ENCODE data around the gene CORO2B. TPM values are rescaled to one million over a fixed set of nuclear protein-coding genes. Genes with fewer than 3 reads are reported as not detected.
"Not testable (repeated sequence)": the region's sequence is repeated elsewhere in the genome, so short reads cannot be mapped to it uniquely, and the experiment has no call there.

Gene CORO2B
- polyA plus RNA-seq, 2 donors, result 0.24 to 0.35 TPM

GRCh38 chr15:68644996-68645395, 66.2 kb downstream of the CORO2B start:
- Histone ChIP-seq H3K4me3 (ENCODE audit: low read depth in 1 of 2, low read length in 2 of 2) (no peak overlapping the region), H3K36me3 (ENCODE audit: control insufficient read depth in 2 of 2, insufficient read depth in 2 of 2, low read length in 1 of 2) (peaks cover 0 to 1% of the 10 kb centered on the region in 2 donors), H3K27me3 (ENCODE audit: control insufficient read depth in 1 of 2, insufficient read depth in 2 of 2, low read length in 2 of 2) (no peaks in the 10 kb centered on the region), H3K4me1 (ENCODE audit: control insufficient read depth in 2 of 2, insufficient read depth in 2 of 2, low read length in 1 of 2) (peaks cover 10 to 11% of the 10 kb centered on the region in 2 donors), H3K27ac (ENCODE audit: low read depth in 2 of 2, low read length in 1 of 2) (no peak overlapping the region), H3K9me3 (ENCODE audit: control insufficient read depth in 2 of 2, insufficient read depth in 1 of 2, low read depth in 1 of 2, low read length in 1 of 2) (no peaks in the 10 kb centered on the region)
- WGBS, 2 donors, result 94 to 96% methylated on average over 17 of the region's 17 CpGs

- peaks cover 6 to 7% of the 10 kb centered on the region in 2 donors for H3K4me1 ChIP-seq (ENCODE audit: control insufficient read depth in 2 of 2, insufficient read depth in 2 of 2, low read length in 1 of 2)
- H3K36me3 ChIP-seq (ENCODE audit: control insufficient read depth in 2 of 2, insufficient read depth in 2 of 2, low read length in 1 of 2), result peaks cover 0 to 1% of the 10 kb centered on the region in 2 donors
- 74 to 76% methylated on average over 7 of the region's 7 CpGs for WGBS, 2 donors
- H3K9me3 ChIP-seq (ENCODE audit: control insufficient read depth in 2 of 2, insufficient read depth in 1 of 2, low read depth in 1 of 2, low read length in 1 of 2), result no peaks in the 10 kb centered on the region
- no peaks in the 10 kb centered on the region for H3K27me3 ChIP-seq (ENCODE audit: control insufficient read depth in 1 of 2, insufficient read depth in 2 of 2, low read length in 2 of 2)
- H3K27ac ChIP-seq (ENCODE audit: low read depth in 2 of 2, low read length in 1 of 2), result no peak overlapping the region
- no peak overlapping the region for H3K4me3 ChIP-seq (ENCODE audit: low read depth in 1 of 2, low read length in 2 of 2)
Measured at GRCh38 chr15:68646156-68646555, 67.4 kb downstream of the CORO2B start.

DNA sequence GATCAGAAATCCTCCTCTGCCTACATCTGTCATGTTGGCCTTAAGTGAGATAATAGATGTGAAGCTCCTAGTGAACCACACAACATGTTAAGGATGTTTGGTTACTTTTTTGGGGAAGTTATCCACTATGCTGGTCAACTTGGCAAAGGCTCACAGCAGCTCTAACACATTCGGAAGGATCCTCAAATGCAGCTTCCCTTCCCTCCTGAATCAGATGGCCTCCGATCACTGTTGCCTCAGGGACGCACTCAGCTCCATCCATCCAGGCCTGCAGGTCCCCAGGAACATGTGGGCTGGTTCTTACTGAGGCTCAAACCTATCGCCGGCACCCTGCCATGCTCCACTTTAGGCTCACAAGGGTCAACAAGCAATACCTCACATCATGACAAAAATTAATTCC, 67.9 kb downstream of the CORO2B start:
- WGBS, 2 donors, result 88 to 90% methylated on average over 5 of the region's 5 CpGs
- H3K36me3 ChIP-seq (ENCODE audit: control insufficient read depth in 2 of 2, insufficient read depth in 2 of 2, low read length in 1 of 2), result peaks cover 0 to 1% of the 10 kb centered on the region in 2 donors
- H3K9me3 ChIP-seq (ENCODE audit: control insufficient read depth in 2 of 2, insufficient read depth in 1 of 2, low read depth in 1 of 2, low read length in 1 of 2), result no peaks in the 10 kb centered on the region
- H3K27ac ChIP-seq (ENCODE audit: low read depth in 2 of 2, low read length in 1 of 2), result no peak overlapping the region
- H3K4me3 ChIP-seq (ENCODE audit: low read depth in 1 of 2, low read length in 2 of 2), result no peak overlapping the region
- H3K4me1 ChIP-seq (ENCODE audit: control insufficient read depth in 2 of 2, insufficient read depth in 2 of 2, low read length in 1 of 2), result peaks cover 5 to 6% of the 10 kb centered on the region in 2 donors
- H3K27me3 ChIP-seq (ENCODE audit: control insufficient read depth in 1 of 2, insufficient read depth in 2 of 2, low read length in 2 of 2), result no peaks in the 10 kb centered on the region

- H3K4me1 ChIP-seq (ENCODE audit: control insufficient read depth in 2 of 2, insufficient read depth in 2 of 2, low read length in 1 of 2); H3K36me3 ChIP-seq (ENCODE audit: control insufficient read depth in 2 of 2, insufficient read depth in 2 of 2, low read length in 1 of 2); H3K27ac ChIP-seq (ENCODE audit: low read depth in 2 of 2, low read length in 1 of 2); H3K4me3 ChIP-seq (ENCODE audit: low read depth in 1 of 2, low read length in 2 of 2); H3K9me3 ChIP-seq (ENCODE audit: control insufficient read depth in 2 of 2, insufficient read depth in 1 of 2, low read depth in 1 of 2, low read length in 1 of 2); H3K27me3 ChIP-seq (ENCODE audit: control insufficient read depth in 1 of 2, insufficient read depth in 2 of 2, low read length in 2 of 2): not testable (repeated sequence)
- 91 to 93% methylated on average over 13 of the region's 13 CpGs for WGBS, 2 donors
Measured at GRCh38 chr15:68647361-68647760, 68.6 kb downstream of the CORO2B start.

GRCh38 chr15:68650901-68651709, 72.3 kb downstream of the CORO2B start:
- Histone ChIP-seq H3K4me3 (ENCODE audit: low read depth in 1 of 2, low read length in 2 of 2) (no peak overlapping the region), H3K27me3 (ENCODE audit: control insufficient read depth in 1 of 2, insufficient read depth in 2 of 2, low read length in 2 of 2) (no peaks in the 10 kb centered on the region), H3K27ac (ENCODE audit: low read depth in 2 of 2, low read length in 1 of 2) (no peak overlapping the region), H3K9me3 (ENCODE audit: control insufficient read depth in 2 of 2, insufficient read depth in 1 of 2, low read depth in 1 of 2, low read length in 1 of 2) (no peaks in the 10 kb centered on the region), H3K4me1 (ENCODE audit: control insufficient read depth in 2 of 2, insufficient read depth in 2 of 2, low read length in 1 of 2) (no peaks in the 10 kb centered on the region), H3K36me3 (ENCODE audit: control insufficient read depth in 2 of 2, insufficient read depth in 2 of 2, low read length in 1 of 2) (no peaks in the 10 kb centered on the region)
- 70 to 80% methylated on average over 22 to 23 of the region's 23 CpGs for WGBS, 2 donors

DNA sequence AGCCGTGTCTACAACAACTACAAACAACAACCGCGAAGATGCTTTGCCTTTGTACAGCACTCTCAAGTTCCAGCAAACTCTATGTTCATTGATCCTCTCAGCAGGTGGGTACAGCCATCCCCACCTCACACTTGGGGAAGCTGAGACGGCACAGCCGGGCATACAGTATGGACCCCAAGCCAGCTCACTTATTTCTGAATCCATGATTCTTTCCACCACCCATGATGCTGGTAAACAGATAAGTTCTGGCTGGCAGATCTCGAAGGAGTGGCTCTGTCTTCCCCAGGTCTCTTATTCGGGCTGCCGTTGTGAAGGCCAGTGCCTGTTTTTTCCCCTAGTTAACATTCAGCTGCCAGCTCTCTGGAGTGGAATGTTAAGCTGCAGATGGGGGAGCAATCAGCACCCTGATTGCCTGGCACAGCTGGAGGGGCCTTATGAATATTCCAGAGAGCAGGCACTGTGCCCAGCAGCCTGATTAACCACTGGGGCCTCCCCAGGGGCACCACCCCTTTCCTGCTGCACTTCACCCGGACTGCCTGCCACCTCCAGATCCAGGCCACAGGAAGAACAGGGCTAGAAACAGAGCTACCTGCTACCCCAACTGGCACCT, 73.2 kb downstream of the CORO2B start:
- Histone ChIP-seq H3K36me3 (ENCODE audit: control insufficient read depth in 2 of 2, insufficient read depth in 2 of 2, low read length in 1 of 2) (no peaks in the 10 kb centered on the region), H3K4me3 (ENCODE audit: low read depth in 1 of 2, low read length in 2 of 2) (no peak overlapping the region), H3K27me3 (ENCODE audit: control insufficient read depth in 1 of 2, insufficient read depth in 2 of 2, low read length in 2 of 2) (no peaks in the 10 kb centered on the region), H3K27ac (ENCODE audit: low read depth in 2 of 2, low read length in 1 of 2) (no peak overlapping the region), H3K4me1 (ENCODE audit: control insufficient read depth in 2 of 2, insufficient read depth in 2 of 2, low read length in 1 of 2) (no peaks in the 10 kb centered on the region), H3K9me3 (ENCODE audit: control insufficient read depth in 2 of 2, insufficient read depth in 1 of 2, low read depth in 1 of 2, low read length in 1 of 2) (no peaks in the 10 kb centered on the region)
- 64 to 69% methylated on average over 9 of the region's 9 CpGs for WGBS, 2 donors

GRCh38 chr15:68653031-68653635, 74.3 kb downstream of the CORO2B start:
- Histone ChIP-seq H3K9me3 (ENCODE audit: control insufficient read depth in 2 of 2, insufficient read depth in 1 of 2, low read depth in 1 of 2, low read length in 1 of 2) (no peaks in the 10 kb centered on the region), H3K4me1 (ENCODE audit: control insufficient read depth in 2 of 2, insufficient read depth in 2 of 2, low read length in 1 of 2) (no peaks in the 10 kb centered on the region), H3K27ac (ENCODE audit: low read depth in 2 of 2, low read length in 1 of 2) (no peak overlapping the region), H3K4me3 (ENCODE audit: low read depth in 1 of 2, low read length in 2 of 2) (no peak overlapping the region), H3K27me3 (ENCODE audit: control insufficient read depth in 1 of 2, insufficient read depth in 2 of 2, low read length in 2 of 2) (no peaks in the 10 kb centered on the region), H3K36me3 (ENCODE audit: control insufficient read depth in 2 of 2, insufficient read depth in 2 of 2, low read length in 1 of 2) (no peaks in the 10 kb centered on the region)
- 87 to 92% methylated on average over 6 of the region's 6 CpGs for WGBS, 2 donors

DNA sequence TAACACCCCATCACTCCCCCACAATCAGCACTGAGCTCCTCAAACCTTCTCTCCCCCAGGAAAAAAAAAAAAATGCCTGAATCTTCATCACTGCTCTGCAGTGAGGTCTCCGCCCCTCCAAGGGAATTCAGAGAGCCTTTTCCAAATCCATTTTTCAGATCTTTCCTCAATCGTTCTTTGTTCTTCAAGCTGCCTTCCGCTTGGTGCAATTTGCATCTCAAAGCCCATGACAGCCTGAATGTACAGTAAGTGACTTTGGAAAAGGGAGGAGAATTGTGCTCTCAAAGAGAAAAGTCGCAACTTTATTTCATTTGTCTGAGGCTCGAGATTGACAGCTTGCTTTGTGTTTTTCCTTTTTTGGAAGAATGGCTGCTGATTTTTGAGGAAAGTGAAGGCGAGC, 75.0 kb downstream of the CORO2B start:
- Histone ChIP-seq H3K4me1 (ENCODE audit: control insufficient read depth in 2 of 2, insufficient read depth in 2 of 2, low read length in 1 of 2) (no peaks in the 10 kb centered on the region), H3K27me3 (ENCODE audit: control insufficient read depth in 1 of 2, insufficient read depth in 2 of 2, low read length in 2 of 2) (no peaks in the 10 kb centered on the region), H3K27ac (ENCODE audit: low read depth in 2 of 2, low read length in 1 of 2) (no peak overlapping the region), H3K4me3 (ENCODE audit: low read depth in 1 of 2, low read length in 2 of 2) (no peak overlapping the region), H3K36me3 (ENCODE audit: control insufficient read depth in 2 of 2, insufficient read depth in 2 of 2, low read length in 1 of 2) (no peaks in the 10 kb centered on the region), H3K9me3 (ENCODE audit: control insufficient read depth in 2 of 2, insufficient read depth in 1 of 2, low read depth in 1 of 2, low read length in 1 of 2) (no peaks in the 10 kb centered on the region)
- 80 to 81% methylated on average over 6 of the region's 6 CpGs for WGBS, 2 donors

GRCh38 chr15:68654786-68655560, 76.2 kb downstream of the CORO2B start:
- no peak overlapping the region for H3K27ac ChIP-seq (ENCODE audit: low read depth in 2 of 2, low read length in 1 of 2)
- H3K36me3 ChIP-seq (ENCODE audit: control insufficient read depth in 2 of 2, insufficient read depth in 2 of 2, low read length in 1 of 2), result no peaks in the 10 kb centered on the region
- H3K27me3 ChIP-seq (ENCODE audit: control insufficient read depth in 1 of 2, insufficient read depth in 2 of 2, low read length in 2 of 2), result no peaks in the 10 kb centered on the region
- no peak overlapping the region for H3K4me3 ChIP-seq (ENCODE audit: low read depth in 1 of 2, low read length in 2 of 2)
- 86 to 87% methylated on average over 8 of the region's 8 CpGs for WGBS, 2 donors
- no peaks in the 10 kb centered on the region for H3K9me3 ChIP-seq (ENCODE audit: control insufficient read depth in 2 of 2, insufficient read depth in 1 of 2, low read depth in 1 of 2, low read length in 1 of 2)
- no peaks in the 10 kb centered on the region for H3K4me1 ChIP-seq (ENCODE audit: control insufficient read depth in 2 of 2, insufficient read depth in 2 of 2, low read length in 1 of 2)

Measured in esophagus (tissue), 2 donors.